Measurements from ENCODE around the gene RND3.

The RND3 gene

DNA sequence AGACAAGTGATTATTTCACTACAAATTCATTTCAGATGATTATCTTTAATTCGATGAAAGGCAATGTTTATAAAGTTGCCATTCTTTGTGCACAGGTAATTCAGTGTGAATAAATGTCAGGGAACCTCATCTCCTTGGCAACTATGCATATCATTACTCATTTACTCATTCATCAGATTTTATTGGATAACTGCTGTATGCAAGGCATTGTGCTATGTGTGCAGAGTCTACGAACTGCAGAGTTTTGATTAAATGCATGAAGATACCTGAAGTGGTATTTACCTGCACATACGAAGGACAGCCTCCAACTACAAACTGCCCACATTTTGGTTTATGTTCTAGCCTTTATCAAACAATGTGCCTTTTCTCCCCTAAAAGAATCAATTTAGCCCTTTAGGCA is 3.5 kb downstream of the RND3 start:
- H3K27me3 Mint-ChIP-seq, result peaks cover 56% of the 10 kb centered on the region
- H3K36me3 Mint-ChIP-seq (ENCODE audit: low read depth), result no peaks in the 10 kb centered on the region
- H3K27ac Mint-ChIP-seq, result no peak overlapping the region
- no peak overlapping the region for H3K4me3 Mint-ChIP-seq
- H3K9me3 Mint-ChIP-seq, result no peaks in the 10 kb centered on the region
- DNase-seq, result no peak
- peaks cover 14% of the 10 kb centered on the region for H3K4me1 Mint-ChIP-seq (ENCODE audit: low read depth)

GRCh38 chr2:150483532-150483931 is 3.9 kb downstream of the RND3 start:
- peaks cover 51% of the 10 kb centered on the region for H3K27me3 Mint-ChIP-seq
- no peaks in the 10 kb centered on the region for H3K9me3 Mint-ChIP-seq
- DNase-seq, result no peak
- no peak overlapping the region for H3K4me3 Mint-ChIP-seq
- peaks cover 14% of the 10 kb centered on the region for H3K4me1 Mint-ChIP-seq (ENCODE audit: low read depth)
- H3K27ac Mint-ChIP-seq, result no peak overlapping the region
- no peaks in the 10 kb centered on the region for H3K36me3 Mint-ChIP-seq (ENCODE audit: low read depth)

- peaks cover 44% of the 10 kb centered on the region for H3K27me3 Mint-ChIP-seq
- H3K27ac Mint-ChIP-seq, result no peak overlapping the region
- H3K4me1 Mint-ChIP-seq (ENCODE audit: low read depth), result peaks cover 14% of the 10 kb centered on the region
- no peaks in the 10 kb centered on the region for H3K9me3 Mint-ChIP-seq
- no peak overlapping the region for H3K4me3 Mint-ChIP-seq
- no peak for DNase-seq
- H3K36me3 Mint-ChIP-seq (ENCODE audit: low read depth), result no peaks in the 10 kb centered on the region
These were observed 4.6 kb downstream of the RND3 start for GRCh38 chr2:150482667-150483400.

- H3K27me3 Mint-ChIP-seq, result peaks cover 37% of the 10 kb centered on the region
- H3K4me1 Mint-ChIP-seq (ENCODE audit: low read depth), result peaks cover 11% of the 10 kb centered on the region
- H3K36me3 Mint-ChIP-seq (ENCODE audit: low read depth), result no peaks in the 10 kb centered on the region
- H3K9me3 Mint-ChIP-seq, result no peaks in the 10 kb centered on the region
- no peak overlapping the region for H3K27ac Mint-ChIP-seq
- no peak overlapping the region for H3K4me3 Mint-ChIP-seq
- DNase-seq, result no peak
These were observed 5.4 kb downstream of the RND3 start for GRCh38 chr2:150482111-150482510.

- DNase-seq, result no peak
- Mint-ChIP-seq H3K4me3 (no peak overlapping the region), H3K27me3 (peaks cover 28% of the 10 kb centered on the region), H3K4me1 (ENCODE audit: low read depth) (peaks cover 3% of the 10 kb centered on the region), H3K27ac (no peak overlapping the region), H3K36me3 (ENCODE audit: low read depth) (no peaks in the 10 kb centered on the region), H3K9me3 (no peaks in the 10 kb centered on the region)
These were observed 6.3 kb downstream of the RND3 start for GRCh38 chr2:150480971-150481830.

GRCh38 chr2:150480241-150480640 is 7.2 kb downstream of the RND3 start:
- H3K27ac Mint-ChIP-seq, result no peak overlapping the region
- peaks cover 18% of the 10 kb centered on the region for H3K27me3 Mint-ChIP-seq
- no peaks in the 10 kb centered on the region for H3K36me3 Mint-ChIP-seq (ENCODE audit: low read depth)
- H3K9me3 Mint-ChIP-seq, result no peaks in the 10 kb centered on the region
- no peaks in the 10 kb centered on the region for H3K4me1 Mint-ChIP-seq (ENCODE audit: low read depth)
- no peak for DNase-seq
- H3K4me3 Mint-ChIP-seq, result no peak overlapping the region

- H3K27me3 Mint-ChIP-seq, result peaks cover 9% of the 10 kb centered on the region
- H3K4me3 Mint-ChIP-seq, result no peak overlapping the region
- no peaks in the 10 kb centered on the region for H3K4me1 Mint-ChIP-seq (ENCODE audit: low read depth)
- no peak for DNase-seq
- H3K36me3 Mint-ChIP-seq (ENCODE audit: low read depth), result no peaks in the 10 kb centered on the region
- no peaks in the 10 kb centered on the region for H3K9me3 Mint-ChIP-seq
- H3K27ac Mint-ChIP-seq, result no peak overlapping the region
These were observed 8.2 kb downstream of the RND3 start for GRCh38 chr2:150479075-150479915.

DNA sequence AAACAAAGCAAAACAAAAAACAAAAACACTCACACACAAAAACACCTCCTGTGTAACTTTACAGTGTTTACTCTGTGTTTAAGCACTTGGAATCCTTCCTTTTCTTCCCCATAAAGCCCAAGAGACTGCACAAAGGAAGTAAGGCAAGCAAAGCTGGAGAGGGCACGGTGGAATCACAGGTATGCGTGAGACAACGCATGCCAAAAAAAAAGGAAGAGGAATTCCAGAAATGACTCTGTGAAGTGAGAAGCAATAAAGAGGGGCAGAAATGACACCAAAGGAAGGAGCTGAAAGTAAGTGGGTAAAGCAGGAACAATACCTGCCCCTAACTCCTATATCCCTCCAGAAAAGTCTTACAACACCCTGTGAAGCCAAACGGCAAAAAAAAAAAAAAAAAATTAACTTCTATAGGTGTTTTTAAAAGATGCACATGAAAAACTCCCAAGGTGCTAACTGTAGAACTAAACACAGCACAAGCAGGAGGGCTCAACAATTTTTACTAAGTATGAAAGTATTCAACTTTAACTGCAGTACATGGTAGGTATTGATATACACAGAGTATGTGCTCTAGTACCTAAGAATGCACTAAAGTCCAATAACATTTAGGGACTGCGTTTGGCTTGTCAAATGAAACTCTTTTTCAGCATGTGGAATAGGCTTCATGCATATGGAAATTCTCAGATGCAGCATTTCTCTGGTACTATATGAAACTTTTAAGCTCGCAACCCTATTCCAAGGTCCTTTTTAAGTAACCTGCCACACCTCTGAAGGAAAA is 9.1 kb downstream of the RND3 start:
- Mint-ChIP-seq H3K4me3 (no peak overlapping the region), H3K4me1 (ENCODE audit: low read depth) (no peaks in the 10 kb centered on the region), H3K27ac (no peak overlapping the region), H3K27me3 (peaks cover 3% of the 10 kb centered on the region), H3K36me3 (ENCODE audit: low read depth) (no peaks in the 10 kb centered on the region), H3K9me3 (no peaks in the 10 kb centered on the region)
- no peak for DNase-seq

DNA sequence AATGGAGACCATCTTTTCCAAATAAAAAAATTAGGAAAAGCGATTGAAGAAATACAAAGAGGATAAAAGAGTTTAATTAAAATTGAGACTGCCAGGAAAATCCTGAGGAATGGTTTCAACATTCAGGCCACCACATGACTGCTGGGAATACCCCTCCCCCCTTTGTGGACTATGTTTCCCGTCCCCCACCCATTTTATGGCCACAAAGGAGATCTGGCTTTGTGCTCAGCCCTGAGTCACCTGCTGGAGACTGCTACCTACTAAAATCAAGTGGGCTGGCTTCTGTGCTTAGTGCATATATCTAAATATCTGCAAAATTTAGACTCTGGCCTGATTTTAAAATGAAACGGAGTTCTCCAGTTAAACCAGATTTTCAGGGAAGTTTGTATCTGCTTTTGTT is 10.1 kb downstream of the RND3 start:
- no peaks in the 10 kb centered on the region for H3K4me1 Mint-ChIP-seq (ENCODE audit: low read depth)
- no peak overlapping the region for H3K27ac Mint-ChIP-seq
- no peak overlapping the region for H3K4me3 Mint-ChIP-seq
- H3K27me3 Mint-ChIP-seq, result no peaks in the 10 kb centered on the region
- H3K36me3 Mint-ChIP-seq (ENCODE audit: low read depth), result no peaks in the 10 kb centered on the region
- no peak for DNase-seq
- H3K9me3 Mint-ChIP-seq, result no peaks in the 10 kb centered on the region

DNA sequence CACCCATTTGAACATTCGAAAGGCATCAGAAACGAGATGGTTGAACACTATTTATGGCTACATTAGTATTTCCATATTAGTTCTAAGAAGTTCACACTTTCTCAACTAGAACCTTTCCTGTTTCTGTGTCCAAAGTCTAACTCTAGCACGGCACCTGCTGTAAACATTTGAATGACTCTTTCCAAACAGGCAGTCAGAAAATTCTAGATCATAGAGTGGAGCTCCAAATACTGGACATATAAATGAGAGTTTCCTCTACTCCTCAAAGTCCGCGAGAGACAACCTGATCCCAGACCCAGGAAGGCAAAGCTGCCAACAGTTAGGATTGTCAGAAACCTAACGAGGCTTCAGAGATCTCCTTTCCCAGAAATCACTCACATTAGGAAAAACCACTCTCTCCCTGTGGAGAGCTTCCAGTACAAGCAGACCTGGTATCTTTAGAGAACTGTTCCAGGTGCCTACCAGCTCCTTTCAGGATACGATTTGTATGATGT is 10.6 kb downstream of the RND3 start:
- Mint-ChIP-seq H3K9me3 (no peaks in the 10 kb centered on the region), H3K27me3 (no peaks in the 10 kb centered on the region), H3K36me3 (ENCODE audit: low read depth) (no peaks in the 10 kb centered on the region), H3K27ac (no peak overlapping the region), H3K4me3 (no peak overlapping the region), H3K4me1 (ENCODE audit: low read depth) (no peaks in the 10 kb centered on the region)
- DNase-seq, result no peak

- no peaks in the 10 kb centered on the region for H3K36me3 Mint-ChIP-seq (ENCODE audit: low read depth)
- no peaks in the 10 kb centered on the region for H3K9me3 Mint-ChIP-seq
- no peaks in the 10 kb centered on the region for H3K4me1 Mint-ChIP-seq (ENCODE audit: low read depth)
- H3K4me3 Mint-ChIP-seq, result no peak overlapping the region
- H3K27ac Mint-ChIP-seq, result no peak overlapping the region
- H3K27me3 Mint-ChIP-seq, result no peaks in the 10 kb centered on the region
- DNase-seq, result no peak
These were observed 11.2 kb downstream of the RND3 start for GRCh38 chr2:150476286-150476685.

GRCh38 chr2:150475479-150476250 is 11.8 kb downstream of the RND3 start:
- DNase-seq, result no peak
- no peaks in the 10 kb centered on the region for H3K27me3 Mint-ChIP-seq
- no peaks in the 10 kb centered on the region for H3K4me1 Mint-ChIP-seq (ENCODE audit: low read depth)
- H3K27ac Mint-ChIP-seq, result no peak overlapping the region
- H3K9me3 Mint-ChIP-seq, result no peaks in the 10 kb centered on the region
- H3K4me3 Mint-ChIP-seq, result no peak overlapping the region
- no peaks in the 10 kb centered on the region for H3K36me3 Mint-ChIP-seq (ENCODE audit: low read depth)

DNA sequence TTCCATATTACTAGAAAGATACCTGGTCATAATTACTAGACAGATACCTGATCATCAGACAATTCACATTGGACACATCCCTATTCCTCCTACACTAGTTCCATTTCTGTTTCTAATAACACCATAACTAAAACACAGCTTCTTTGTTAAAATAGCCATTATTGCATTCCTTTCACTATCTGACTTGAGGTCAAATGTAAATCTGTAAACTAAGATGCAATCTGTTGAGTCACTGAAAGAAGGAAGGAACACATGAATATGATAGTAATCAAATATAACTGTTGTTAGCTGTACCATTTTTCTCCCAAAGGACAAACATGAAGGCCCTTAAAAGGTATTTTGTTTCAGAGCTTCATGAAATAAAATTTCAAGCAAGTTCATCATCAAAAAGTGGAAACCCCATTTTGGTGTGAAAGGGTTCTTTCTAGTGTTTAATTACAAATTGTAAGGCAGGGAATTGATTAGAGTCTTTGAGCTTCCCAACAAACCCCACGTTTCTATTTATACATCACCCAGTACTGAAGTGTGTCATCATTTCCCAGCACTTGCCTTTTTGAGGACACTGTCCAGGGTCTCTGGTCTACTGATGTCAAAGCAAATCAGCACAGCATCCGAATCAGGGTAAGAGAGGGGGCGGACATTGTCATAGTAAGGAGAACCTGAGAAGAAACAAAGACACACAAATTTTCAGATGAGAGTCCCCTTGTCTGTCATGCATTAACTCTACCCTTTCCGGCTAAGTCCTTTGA is 13.0 kb downstream of the RND3 start:
- H3K4me3 Mint-ChIP-seq, result no peak overlapping the region
- no peaks in the 10 kb centered on the region for H3K27me3 Mint-ChIP-seq
- H3K9me3 Mint-ChIP-seq, result no peaks in the 10 kb centered on the region
- H3K4me1 Mint-ChIP-seq (ENCODE audit: low read depth), result no peaks in the 10 kb centered on the region
- no peak overlapping the region for H3K27ac Mint-ChIP-seq
- no peaks in the 10 kb centered on the region for H3K36me3 Mint-ChIP-seq (ENCODE audit: low read depth)
- no peak for DNase-seq
